ENCODE data around the gene PDE4D.

DNA sequence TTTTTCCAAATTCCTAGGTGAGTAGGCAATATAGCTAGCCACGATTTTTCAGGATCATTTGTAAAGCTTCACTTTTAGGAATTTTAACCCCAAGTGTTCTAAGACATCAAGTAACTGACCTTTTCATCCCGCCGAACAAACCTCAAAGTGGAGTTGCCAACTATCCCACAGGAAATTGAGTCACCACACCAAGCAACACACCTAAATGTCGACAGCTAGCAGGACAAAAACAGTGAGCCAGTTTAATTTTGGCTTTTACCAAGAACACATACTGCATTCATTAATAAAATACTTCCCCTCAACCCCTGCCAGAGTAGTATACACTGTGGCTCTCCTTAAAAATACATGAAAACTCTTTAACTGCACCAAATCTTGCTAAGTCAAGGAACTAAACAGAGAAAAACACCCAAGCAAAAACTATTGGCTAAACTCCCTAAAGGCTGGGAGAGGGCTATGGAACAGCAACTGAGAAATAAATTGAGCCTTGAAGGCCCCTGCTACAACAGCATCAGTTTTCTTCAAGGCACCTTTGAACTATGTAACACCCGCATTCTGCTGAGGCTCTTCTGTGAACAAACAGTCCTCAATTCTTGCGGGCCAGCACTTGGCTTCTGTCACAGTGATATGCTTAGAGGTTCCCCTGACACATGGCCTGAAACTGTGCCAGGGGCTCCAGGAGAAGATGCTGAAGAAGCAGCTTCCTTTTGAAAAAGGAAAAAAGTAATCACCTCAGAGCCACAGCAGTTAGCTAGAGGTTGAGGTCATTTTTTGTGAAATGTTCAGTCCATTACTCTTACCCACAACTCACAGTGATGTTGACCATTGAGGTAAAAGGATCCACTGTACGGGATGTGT is 851.1 kb downstream of the PDE4D start:
- TF ChIP-seq CTCF (IDR thresholded peaks at IDR 0.05; ENCODE audit: low read length), result no peak
- no peak for TF ChIP-seq EZH2 (optimal IDR thresholded peaks at IDR 0.05; ENCODE audit: low read depth, low read length)
- TF ChIP-seq EZH2phosphoT487 (IDR thresholded peaks at IDR 0.05; ENCODE audit: low read length), result no peak

Data from MM.1S (cell line).